HepG2 (cell line): ENCODE measurements around the gene OAS3. TPM values are rescaled to one million over a fixed set of nuclear protein-coding genes. Genes with fewer than 3 reads are reported as not detected.

Experiments used
- ARNT ChIP-seq: fragments of 450-650 bp; IDR thresholded peaks from 2 replicates; pipeline ENCODE4 v1.6.1; 2017
- ATF7-NPFF ChIP-seq: sonication (generic); formaldehyde crosslinking; IDR thresholded peaks from 2 replicates; pipeline ENCODE4 v1.8.1; 2023; ENCODE audit warnings: mild to moderate bottlenecking, low read depth, missing genetic modification reagents, moderate library complexity
- CTCF ChIP-seq: sonication (generic); formaldehyde crosslinking; IDR thresholded peaks from 2 replicates; pipeline ENCODE4 v1.5.0; 2020; ENCODE audit warnings: mild to moderate bottlenecking, missing genetic modification reagents, moderate library complexity
- DNMT3B ChIP-seq: conservative IDR thresholded peaks from 2 replicates; pipeline ENCODE4 v1.6.1; 2016; ENCODE audit warnings: missing biosample characterization, control low read depth
- GPBP1L1 ChIP-seq: sonication (generic); formaldehyde crosslinking; IDR thresholded peaks from 2 replicates; pipeline ENCODE4 v1.5.0; 2020; ENCODE audit warnings: mild to moderate bottlenecking, missing genetic modification reagents
- KDM5B ChIP-seq: sonication (generic); formaldehyde crosslinking; IDR thresholded peaks from 2 replicates; pipeline ENCODE4 v1.4.0; 2020; ENCODE audit warnings: missing genetic modification reagents, mild to moderate bottlenecking, borderline replicate concordance
- NFIC ChIP-seq: IDR thresholded peaks from 2 replicates; pipeline ENCODE4 v1.6.1; 2012; ENCODE audit warnings: mild to moderate bottlenecking, low read length, inconsistent platforms
- PCBP1 ChIP-seq: fragments of 200-400 bp; formaldehyde crosslinking; IDR thresholded peaks from 2 replicates; pipeline ENCODE4 v1.6.1; 2017; ENCODE audit warnings: mild to moderate bottlenecking, low read depth, low read length, borderline replicate concordance
- RERE ChIP-seq: IDR thresholded peaks from 2 replicates; pipeline ENCODE4 v1.6.1; 2016; ENCODE audit warnings: low read depth, missing genetic modification reagents, missing compliant biosample characterization
- SAP130 ChIP-seq: IDR thresholded peaks from 2 replicates; pipeline ENCODE4 v1.6.1; 2016; ENCODE audit warnings: low read depth
- SMAD9 ChIP-seq: sonication (generic); formaldehyde crosslinking; IDR thresholded peaks from 2 replicates; pipeline ENCODE4 v1.5.1; 2020; ENCODE audit warnings: mild to moderate bottlenecking, missing genetic modification reagents
- SMC3 ChIP-seq: IDR thresholded peaks from 2 replicates; pipeline ENCODE4 v1.6.1; 2011; ENCODE audit warnings: low read length, improper control_type of control experiment
- SRSF9 ChIP-seq: fragments of 200-400 bp; formaldehyde crosslinking; IDR thresholded peaks from 2 replicates; pipeline ENCODE4 v1.6.1; 2018; ENCODE audit warnings: borderline replicate concordance, mild to moderate bottlenecking, low read depth, low read length; ENCODE audit not compliant: insufficient read depth, poor library complexity, severe bottlenecking
- TEF ChIP-seq: sonication (generic); formaldehyde crosslinking; IDR thresholded peaks from 2 replicates; pipeline ENCODE4 v1.5.0; 2020; ENCODE audit warnings: missing genetic modification reagents
- U2AF1 ChIP-seq: fragments of 200-400 bp; formaldehyde crosslinking; optimal IDR thresholded peaks from 2 replicates; pipeline ENCODE3; 2017; ENCODE audit warnings: mild to moderate bottlenecking, low read depth, low read length
- XRCC5 ChIP-seq: fragments of 200-400 bp; formaldehyde crosslinking; optimal IDR thresholded peaks from 2 replicates; pipeline ENCODE3; 2017; ENCODE audit warnings: mild to moderate bottlenecking, low read length
- ZBTB34 ChIP-seq: sonication (generic); formaldehyde crosslinking; IDR thresholded peaks from 2 replicates; pipeline ENCODE4 v1.8.0; 2022; ENCODE audit warnings: mild to moderate bottlenecking, missing genetic modification reagents
- ZFAT ChIP-seq: sonication (generic); formaldehyde crosslinking; conservative IDR thresholded peaks from 2 replicates; pipeline ENCODE4 v1.8.1; 2023; ENCODE audit warnings: missing genetic modification reagents, inconsistent platforms
- ZNF282 ChIP-seq: fragments of 450-650 bp; IDR thresholded peaks from 2 replicates; pipeline ENCODE4 v1.6.1; 2018; ENCODE audit not compliant: partially characterized antibody
- polyA plus RNA-seq, 8 experiments: library from polyadenylated mRNA; depleted of rRNA in 3 of 8; stranded (reverse) in 7 of 8; unstranded in 1 of 8; fragments of >200 nt; fragmentation: Illumina TruSeq in 4 of 8; extraction: Trizol in 4 of 8; gene quantifications; 2 replicates each; pipeline versions ENCODE4 v1.2.1 to v1.2.3, GENCODE V29; 2011 to 2016; ENCODE audit warnings: low read depth in 4 of 8, missing spikeins in 1 of 8, mixed read lengths in 1 of 8; ENCODE audit not compliant: insufficient read depth in 1 of 8
- total RNA-seq, 5 experiments: library from RNA; depleted of rRNA; stranded (reverse); fragments of >200 nt; fragmentation: Illumina TruSeq; extraction: Trizol; gene quantifications; 2 replicates each; pipeline ENCODE4 v1.2.3, GENCODE V29; 2016; ENCODE audit warnings: low read depth in 1 of 5

The OAS3 gene
- total and polyA plus RNA-seq, 2 of the 13 experiments (the other 11 are each of a cell fraction or from before 2014, with no cell fraction given), result 4.8 to 10.5 TPM

GRCh38 chr12:112900298-112901145, 37.8 kb upstream of the OAS3 start (continued):
- TF ChIP-seq SRSF9 (no peak), ZBTB34 (CRISPR knock-in tag) (no peak), ZFAT (CRISPR knock-in tag) (no peak), KDM5B (CRISPR knock-in tag) (no peak), PCBP1 (no peak), SMAD9 (CRISPR knock-in tag) (no peak), ZNF282 (no peak), ATF7-NPFF (CRISPR knock-in tag) (no peak), CTCF (CRISPR knock-in tag) (peak; percentile 74), ARNT (no peak), NFIC (0 out of 2 replicates have a peak, but pooled peaks have one; percentile 11), TEF (CRISPR knock-in tag) (no peak), U2AF1 (no peak), XRCC5 (no peak), RERE (CRISPR knock-in tag) (no peak), SMC3 (peak; percentile 55; the same call in 1 of the 2 replicates), GPBP1L1 (CRISPR knock-in tag) (no peak), SAP130 (CRISPR knock-in tag) (0 out of 2 replicates have a peak, but pooled peaks have one; percentile 24), DNMT3B (no peak)
